Measurements from ENCODE around the gene SCARB1.

DNA sequence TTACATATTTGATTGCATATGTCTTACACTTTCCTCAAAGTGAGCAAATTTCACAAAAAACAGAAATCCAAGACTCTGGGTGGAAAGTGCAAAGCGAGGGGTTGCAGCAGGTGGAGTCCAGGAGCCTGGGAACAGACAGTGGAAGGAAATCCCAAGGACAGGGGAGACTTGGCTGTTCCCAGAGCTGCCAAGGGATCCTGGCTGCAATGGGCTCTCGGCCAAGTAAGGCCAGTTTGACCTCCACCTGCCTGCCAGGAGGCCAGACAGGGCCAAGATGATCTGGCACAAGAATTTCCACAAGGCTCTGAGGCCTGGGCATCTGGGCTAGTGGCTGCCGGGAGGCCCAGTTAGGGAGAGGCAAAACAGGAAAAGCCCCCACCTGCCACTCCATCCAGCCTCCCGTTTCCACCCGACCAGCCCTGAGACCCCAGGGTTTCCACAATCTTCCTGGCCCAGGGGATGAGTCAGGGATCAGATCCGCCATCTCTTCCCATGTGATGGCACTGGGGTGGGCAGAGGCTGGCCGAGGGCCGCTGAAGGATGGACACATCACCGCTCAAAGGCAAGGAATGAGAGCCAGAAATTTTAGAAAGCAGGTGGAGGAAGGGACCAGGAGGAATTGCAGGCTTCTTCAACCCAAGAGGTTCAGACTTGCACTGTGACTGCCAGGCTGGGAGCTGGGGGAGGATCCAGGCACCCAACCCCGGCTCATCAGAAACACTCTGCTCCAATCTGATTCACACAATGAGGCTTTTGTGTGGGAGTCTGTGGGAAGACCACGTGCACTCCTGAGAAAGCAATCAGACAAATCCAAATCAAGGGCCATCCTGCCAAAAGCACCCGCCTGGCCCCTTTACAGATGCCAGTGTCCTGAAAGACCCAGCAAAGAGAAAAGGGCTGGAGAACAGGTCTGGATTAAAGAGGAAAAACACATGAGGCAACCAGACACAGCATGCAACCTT is 16.3 kb downstream of the SCARB1 start:
- TF ChIP-seq, protein P1, sequence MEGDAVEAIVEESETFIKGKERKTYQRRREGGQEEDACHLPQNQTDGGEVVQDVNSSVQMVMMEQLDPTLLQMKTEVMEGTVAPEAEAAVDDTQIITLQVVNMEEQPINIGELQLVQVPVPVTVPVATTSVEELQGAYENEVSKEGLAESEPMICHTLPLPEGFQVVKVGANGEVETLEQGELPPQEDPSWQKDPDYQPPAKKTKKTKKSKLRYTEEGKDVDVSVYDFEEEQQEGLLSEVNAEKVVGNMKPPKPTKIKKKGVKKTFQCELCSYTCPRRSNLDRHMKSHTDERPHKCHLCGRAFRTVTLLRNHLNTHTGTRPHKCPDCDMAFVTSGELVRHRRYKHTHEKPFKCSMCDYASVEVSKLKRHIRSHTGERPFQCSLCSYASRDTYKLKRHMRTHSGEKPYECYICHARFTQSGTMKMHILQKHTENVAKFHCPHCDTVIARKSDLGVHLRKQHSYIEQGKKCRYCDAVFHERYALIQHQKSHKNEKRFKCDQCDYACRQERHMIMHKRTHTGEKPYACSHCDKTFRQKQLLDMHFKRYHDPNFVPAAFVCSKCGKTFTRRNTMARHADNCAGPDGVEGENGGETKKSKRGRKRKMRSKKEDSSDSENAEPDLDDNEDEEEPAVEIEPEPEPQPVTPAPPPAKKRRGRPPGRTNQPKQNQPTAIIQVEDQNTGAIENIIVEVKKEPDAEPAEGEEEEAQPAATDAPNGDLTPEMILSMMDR (IDR thresholded peaks at IDR 0.05; ENCODE audit: low read depth, low read length, poor library complexity, severe bottlenecking), result no peak
- no peak for TF ChIP-seq EZH2phosphoT487 (IDR thresholded peaks at IDR 0.05; ENCODE audit: borderline replicate concordance, low read length)
